ENCODE measurements around the gene ASPSCR1. TPM values are rescaled to one million over a fixed set of nuclear protein-coding genes. Genes with fewer than 3 reads are reported as not detected.
"Not testable (repeated sequence)": the region's sequence is repeated elsewhere in the genome, so short reads cannot be mapped to it uniquely, and the experiment has no call there.

The ASPSCR1 gene
- total and polyA plus RNA-seq, 4 experiments from 2014 or later: 25.1 to 40.6 (median 38.6) TPM

DNA sequence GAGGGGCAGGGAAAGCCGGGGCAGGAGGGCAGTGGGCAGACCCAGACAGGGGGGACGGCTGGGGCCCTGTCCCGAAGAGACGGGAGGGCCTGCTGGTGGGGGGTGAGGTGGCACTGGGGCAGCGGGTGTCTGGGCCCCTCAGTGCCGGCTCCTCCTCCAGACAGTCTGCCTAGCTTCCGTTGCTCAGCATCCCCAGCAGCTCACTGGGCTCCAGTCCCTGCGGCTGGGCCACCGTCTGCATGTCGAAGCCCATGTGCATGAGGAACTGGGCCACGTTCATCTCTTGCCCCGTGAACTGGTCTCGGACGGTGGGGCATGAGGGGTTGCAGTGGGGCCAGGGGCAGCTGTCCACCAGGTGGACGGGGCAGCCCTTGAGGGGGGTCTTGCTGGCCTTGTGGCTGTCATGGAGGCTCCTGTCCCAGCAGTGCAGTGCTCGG, 24.6 kb upstream of the ASPSCR1 start:
- H3K27ac Mint-ChIP-seq: no peak overlapping the region
- Histone ChIP-seq H3K27ac (ENCODE audit: low read depth, low read length) (no peak overlapping the region), H3K36me3 (ENCODE audit: insufficient read depth, low read length) (no peaks in the 10 kb centered on the region), H3K4me3 (ENCODE audit: low read length in 2 of 2) (no peak overlapping the region), H3K9me3 (ENCODE audit: control insufficient read depth in 1 of 2, low read length in 2 of 2) (no peaks in the 10 kb centered on the region), H3K4me1 (ENCODE audit: insufficient read depth, low read length) (no peaks in the 10 kb centered on the region), H3K27me3 (ENCODE audit: insufficient read depth, low read length) (peaks cover 3% of the 10 kb centered on the region)
- no peak overlapping the region for H3K4me3 Mint-ChIP-seq
- H3K4me1 Mint-ChIP-seq: peaks cover 0 to 2% (median under 1%) of the 10 kb centered on the region in 4 donors
- intact Hi-C loops (cut with micrococcal nuclease): no loop called here
- H3K9me3 Mint-ChIP-seq: no peaks in the 10 kb centered on the region
- POLR2A ChIA-PET (ENCODE audit: partially characterized antibody): no interaction called here
- no peaks in the 10 kb centered on the region for H3K27me3 Mint-ChIP-seq
- peak in 1 of 5 donors; percentile 9 for DNase-seq
- CTCF ChIA-PET (ENCODE audit: partially characterized antibody): interaction anchor here (1.7 to 4.3 kb wide), 3 partner anchors 68 to 217 kb away, joined by 5 to 20 read pairs (median 9); no protein-coding TSS in a partner anchor
- H3K36me3 Mint-ChIP-seq: no peaks in the 10 kb centered on the region

DNA sequence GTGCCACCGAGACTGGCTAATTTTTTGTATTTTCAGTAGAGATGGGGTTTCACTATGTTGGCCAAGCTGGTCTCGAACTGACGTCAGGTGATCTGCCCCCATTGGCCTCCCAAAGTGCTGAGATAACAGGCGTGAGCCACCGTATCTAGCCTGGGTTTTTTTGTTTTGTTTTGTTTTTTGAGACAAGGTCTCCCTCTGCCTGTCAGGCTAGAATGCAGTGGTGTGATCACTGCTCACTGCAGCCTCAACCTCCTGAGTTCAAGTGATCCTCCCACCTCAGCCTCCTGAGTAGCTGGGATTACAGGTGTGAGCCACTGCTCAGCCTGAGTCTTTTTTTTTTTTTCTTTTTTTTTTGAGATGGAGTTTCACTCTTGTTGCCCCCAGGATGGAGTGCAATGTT, 24.0 kb upstream of the ASPSCR1 start:
- H3K4me1 ChIP-seq (ENCODE audit: insufficient read depth, low read length); H3K4me3 ChIP-seq (ENCODE audit: low read length in 2 of 2); POLR2A ChIA-PET (ENCODE audit: partially characterized antibody); intact Hi-C loops (cut with micrococcal nuclease); DNase-seq; H3K27me3 ChIP-seq (ENCODE audit: insufficient read depth, low read length); H3K36me3 Mint-ChIP-seq; H3K9me3 Mint-ChIP-seq; H3K4me1 Mint-ChIP-seq; H3K4me3 Mint-ChIP-seq; H3K36me3 ChIP-seq (ENCODE audit: insufficient read depth, low read length); H3K27me3 Mint-ChIP-seq; H3K9me3 ChIP-seq (ENCODE audit: control insufficient read depth in 1 of 2, low read length in 2 of 2); H3K27ac ChIP-seq (ENCODE audit: low read depth, low read length): not testable (repeated sequence)
- CTCF ChIA-PET (ENCODE audit: partially characterized antibody): interaction anchor here (0.8 to 4.3 kb wide), 4 partner anchors 9 to 218 kb away, joined by 3 to 20 read pairs (median 7); no protein-coding TSS in a partner anchor
- H3K27ac Mint-ChIP-seq: peak overlapping the region in 1 of 7 donors; percentile 63

DNA sequence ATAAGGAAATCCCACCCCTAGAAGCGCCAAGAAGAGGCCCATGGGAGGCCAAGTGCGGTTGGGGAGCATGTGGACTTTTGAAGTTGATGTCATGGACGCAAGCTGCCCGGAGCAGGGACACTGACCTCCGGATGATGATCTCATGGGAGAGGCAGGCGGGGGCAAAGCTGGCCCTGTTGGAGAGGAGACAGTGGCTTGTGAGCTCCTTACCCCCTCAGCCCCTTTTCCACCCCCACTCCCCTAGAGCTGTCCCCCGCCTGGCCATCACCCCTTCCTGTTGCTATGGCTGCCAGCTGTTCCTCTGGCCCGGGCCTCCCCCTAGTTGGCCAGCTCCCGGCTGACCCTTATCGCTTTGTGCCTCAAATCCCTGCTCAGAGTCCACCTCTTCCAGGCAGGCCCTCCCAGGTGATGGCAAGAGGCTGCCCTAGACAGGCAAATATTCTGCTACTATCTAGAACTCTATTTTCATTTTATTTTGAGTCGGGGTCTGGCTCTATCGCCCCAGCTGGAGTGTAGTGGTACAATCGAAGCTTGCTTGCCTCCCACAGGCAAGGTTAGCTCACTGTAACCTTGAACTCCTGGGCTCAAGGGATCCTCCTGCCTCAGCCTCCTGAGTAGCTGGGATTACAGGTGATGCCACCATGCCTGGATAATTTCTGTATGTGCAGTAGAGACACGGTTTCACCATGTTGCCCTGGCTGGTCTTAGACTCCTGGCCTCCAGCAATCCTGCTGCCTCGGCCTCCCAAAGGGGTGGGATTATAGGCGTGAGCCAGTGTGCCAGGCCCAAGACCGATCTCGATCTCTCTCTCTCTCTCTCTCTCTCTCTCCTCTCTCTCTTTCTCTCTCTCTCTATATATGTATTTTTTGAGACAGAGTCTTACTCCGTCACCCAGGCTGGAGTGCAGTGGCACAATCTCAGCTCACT, 23.0 kb upstream of the ASPSCR1 start:
- no peaks in the 10 kb centered on the region for H3K36me3 ChIP-seq (ENCODE audit: insufficient read depth, low read length)
- peaks cover 0 to 3% (median 2%) of the 10 kb centered on the region in 4 donors for H3K4me1 Mint-ChIP-seq
- H3K4me3 ChIP-seq (ENCODE audit: low read length in 2 of 2): no peak overlapping the region
- intact Hi-C loops (cut with micrococcal nuclease): no loop called here
- no peaks in the 10 kb centered on the region for H3K9me3 ChIP-seq (ENCODE audit: control insufficient read depth in 1 of 2, low read length in 2 of 2)
- no peak for DNase-seq
- no peaks in the 10 kb centered on the region for H3K36me3 Mint-ChIP-seq
- ChIA-PET POLR2A (ENCODE audit: partially characterized antibody) (no interaction called here), CTCF (ENCODE audit: partially characterized antibody) (interaction anchor here (0.8 to 4.3 kb wide), 4 partner anchors 10 to 219 kb away, joined by 3 to 20 read pairs (median 7); no protein-coding TSS in a partner anchor)
- no peaks in the 10 kb centered on the region for H3K4me1 ChIP-seq (ENCODE audit: insufficient read depth, low read length)
- H3K9me3 Mint-ChIP-seq: no peaks in the 10 kb centered on the region
- H3K4me3 Mint-ChIP-seq: no peak overlapping the region
- H3K27me3 ChIP-seq (ENCODE audit: insufficient read depth, low read length): peaks cover 17% of the 10 kb centered on the region
- peak overlapping the region in 1 of 7 donors; percentile 18 for H3K27ac Mint-ChIP-seq
- H3K27me3 Mint-ChIP-seq: peaks cover 1 to 9% of the 10 kb centered on the region in 2 donors
- no peak overlapping the region for H3K27ac ChIP-seq (ENCODE audit: low read depth, low read length)

DNA sequence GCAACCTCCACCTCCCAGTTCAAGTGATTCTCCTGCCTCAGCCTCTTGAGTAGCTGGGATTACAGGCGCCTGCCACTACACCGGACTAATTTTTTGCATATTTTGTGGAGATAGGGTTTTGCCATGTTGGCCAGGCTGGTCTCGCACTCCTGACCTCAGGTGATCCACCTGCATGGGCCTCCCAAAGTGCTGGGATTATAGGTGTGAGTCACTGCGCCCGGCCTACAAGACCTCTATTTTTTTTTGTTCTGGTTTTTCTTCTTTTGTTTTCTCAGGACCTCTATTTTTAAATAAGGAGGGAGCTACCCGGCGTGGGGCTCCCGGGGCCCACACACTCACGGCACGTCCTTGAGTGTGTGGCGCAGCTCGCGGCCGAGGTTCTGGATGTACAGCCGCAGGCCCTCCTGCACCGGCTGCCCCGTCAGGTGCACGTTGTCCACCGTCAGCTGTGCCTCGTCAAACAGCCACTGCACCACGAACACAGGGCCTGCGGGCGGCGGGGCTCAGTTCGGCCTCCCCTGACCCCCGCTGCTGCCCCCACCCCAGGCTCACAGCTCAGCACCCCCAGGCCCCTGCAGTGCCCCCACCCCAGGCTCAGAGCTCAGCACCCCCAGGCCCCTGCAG, 22.3 kb upstream of the ASPSCR1 start:
- H3K27ac ChIP-seq (ENCODE audit: low read depth, low read length): no peak overlapping the region
- Mint-ChIP-seq H3K27me3 (peaks cover 1 to 9% of the 10 kb centered on the region in 2 donors), H3K9me3 (no peaks in the 10 kb centered on the region), H3K27ac (peak overlapping the region in 1 of 7 donors; percentile 18), H3K36me3 (no peaks in the 10 kb centered on the region), H3K4me3 (no peak overlapping the region), H3K4me1 (peaks cover 0 to 3% (median 2%) of the 10 kb centered on the region in 4 donors)
- no peaks in the 10 kb centered on the region for H3K36me3 ChIP-seq (ENCODE audit: insufficient read depth, low read length)
- peaks cover 19% of the 10 kb centered on the region for H3K27me3 ChIP-seq (ENCODE audit: insufficient read depth, low read length)
- POLR2A ChIA-PET (ENCODE audit: partially characterized antibody): no interaction called here
- intact Hi-C loops (cut with micrococcal nuclease): no loop called here
- no peaks in the 10 kb centered on the region for H3K9me3 ChIP-seq (ENCODE audit: control insufficient read depth in 1 of 2, low read length in 2 of 2)
- peaks cover 2% of the 10 kb centered on the region for H3K4me1 ChIP-seq (ENCODE audit: insufficient read depth, low read length)
- no peak overlapping the region for H3K4me3 ChIP-seq (ENCODE audit: low read length in 2 of 2)
- CTCF ChIA-PET (ENCODE audit: partially characterized antibody): interaction anchor here (2.4 to 4.3 kb wide), 2 partner anchors 65 to 75 kb away, joined by 9 to 20 read pairs; no protein-coding TSS in a partner anchor
- DNase-seq: peak in 1 of 5 donors; percentile 10

DNA sequence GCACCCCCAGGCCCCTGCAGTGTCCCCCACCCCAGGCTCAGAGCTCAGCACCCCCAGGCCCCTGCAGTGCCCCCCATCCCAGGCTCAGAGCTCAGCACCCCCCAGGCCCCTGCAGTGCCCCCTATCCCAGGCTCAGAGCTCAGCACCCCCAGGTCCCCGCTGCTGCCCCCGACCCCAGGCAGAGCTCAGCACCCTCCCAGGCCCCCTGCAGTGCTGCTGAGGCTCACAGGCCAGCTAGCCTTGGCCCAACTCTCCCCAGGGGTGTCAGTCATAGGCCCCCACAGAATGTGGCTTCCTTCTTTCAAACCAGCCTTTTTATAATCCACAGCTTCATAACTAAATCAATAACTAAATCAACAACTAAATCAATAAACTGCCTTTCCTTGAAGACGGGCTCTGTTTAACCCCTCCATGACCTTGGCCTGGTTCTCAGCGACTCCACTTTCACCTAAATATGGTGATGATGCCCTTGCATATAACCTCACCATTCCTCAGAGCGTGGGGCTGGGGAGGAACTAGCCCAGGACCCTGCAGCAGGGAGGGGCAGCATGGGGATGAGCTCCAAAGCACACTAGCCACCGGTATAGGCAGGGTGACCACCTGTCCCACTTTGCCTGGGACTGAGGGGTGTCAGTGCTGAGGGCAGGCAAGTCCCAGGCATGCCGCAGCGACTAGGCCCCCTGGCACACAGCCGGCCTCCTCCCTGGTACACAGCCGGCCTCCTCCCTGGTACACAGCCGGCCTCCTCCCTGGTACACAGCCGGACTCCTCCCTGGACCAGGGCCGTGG, 21.5 kb upstream of the ASPSCR1 start:
- POLR2A ChIA-PET (ENCODE audit: partially characterized antibody): no interaction called here
- Histone ChIP-seq H3K4me3 (ENCODE audit: low read length in 2 of 2) (no peak overlapping the region), H3K36me3 (ENCODE audit: insufficient read depth, low read length) (no peaks in the 10 kb centered on the region), H3K27ac (ENCODE audit: low read depth, low read length) (no peak overlapping the region), H3K4me1 (ENCODE audit: insufficient read depth, low read length) (peaks cover 7% of the 10 kb centered on the region), H3K9me3 (ENCODE audit: control insufficient read depth in 1 of 2, low read length in 2 of 2) (no peaks in the 10 kb centered on the region), H3K27me3 (ENCODE audit: insufficient read depth, low read length) (peaks cover 20% of the 10 kb centered on the region)
- H3K4me3 Mint-ChIP-seq: no peak overlapping the region
- intact Hi-C loops (cut with micrococcal nuclease): no loop called here
- no peaks in the 10 kb centered on the region for H3K36me3 Mint-ChIP-seq
- no peaks in the 10 kb centered on the region for H3K9me3 Mint-ChIP-seq
- no peak overlapping the region for H3K27ac Mint-ChIP-seq
- H3K4me1 Mint-ChIP-seq: peaks cover 0 to 3% (median 2%) of the 10 kb centered on the region in 4 donors
- peak in 1 of 5 donors; percentile 6 for DNase-seq
- peaks cover 1 to 9% of the 10 kb centered on the region in 2 donors for H3K27me3 Mint-ChIP-seq
- CTCF ChIA-PET (ENCODE audit: partially characterized antibody): interaction anchor here (4.3 kb wide), 1 partner anchor 65 kb away, joined by 20 read pairs; no protein-coding TSS in a partner anchor

DNA sequence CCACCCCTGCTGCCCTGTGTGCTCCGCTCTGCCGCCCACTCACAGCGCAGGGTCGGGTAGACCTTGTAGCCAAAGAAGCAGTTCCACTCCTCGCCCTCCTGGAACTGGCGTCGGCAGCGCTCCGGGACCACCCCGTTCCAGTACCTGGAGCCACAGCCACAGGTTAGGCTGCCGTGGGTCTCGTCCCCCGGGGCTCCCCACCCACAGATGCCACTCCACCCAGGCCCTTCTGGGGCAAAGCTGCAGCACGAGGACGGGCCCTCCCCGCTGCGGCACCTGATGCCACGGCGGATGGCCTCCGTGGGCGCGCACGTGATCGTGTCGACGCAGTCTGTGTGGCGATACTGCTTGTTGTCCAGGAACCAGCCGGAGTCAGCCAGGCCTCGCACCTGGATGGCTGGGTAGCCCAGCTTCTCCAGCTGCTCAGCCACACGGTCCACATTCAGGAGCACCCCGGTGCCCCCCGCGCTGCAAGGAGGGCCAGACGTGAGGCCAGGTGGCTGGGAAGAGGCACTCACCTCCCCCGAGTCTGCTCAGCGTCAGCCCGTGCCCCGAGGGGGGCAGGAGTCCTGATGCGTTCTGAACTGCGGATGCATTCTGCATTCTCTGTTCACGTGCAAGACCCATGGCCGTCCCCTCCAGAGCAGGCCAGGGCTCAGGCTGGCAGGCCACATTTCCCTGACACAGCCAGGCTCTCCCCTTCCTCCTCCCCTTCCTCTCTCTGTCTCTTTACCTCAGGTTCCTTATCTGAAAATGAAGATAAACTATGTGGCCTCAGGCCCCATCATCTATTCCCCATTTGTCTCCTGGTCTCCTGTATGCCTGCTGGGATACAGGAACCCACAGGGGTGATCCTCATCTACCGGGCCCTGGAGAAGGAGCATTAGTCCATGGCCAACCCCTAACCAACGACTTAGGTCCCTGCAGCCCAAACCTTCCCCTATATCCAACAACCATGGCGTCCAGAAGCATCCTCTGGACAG, 20.5 kb upstream of the ASPSCR1 start:
- no peak overlapping the region for H3K4me3 ChIP-seq (ENCODE audit: low read length in 2 of 2)
- H3K36me3 Mint-ChIP-seq: no peaks in the 10 kb centered on the region
- H3K27ac ChIP-seq (ENCODE audit: low read depth, low read length): no peak overlapping the region
- no peaks in the 10 kb centered on the region for H3K9me3 Mint-ChIP-seq
- peaks cover 0 to 3% (median under 1%) of the 10 kb centered on the region in 4 donors for H3K4me1 Mint-ChIP-seq
- DNase-seq: peak in 1 of 5 donors; percentile 15
- H3K36me3 ChIP-seq (ENCODE audit: insufficient read depth, low read length): no peaks in the 10 kb centered on the region
- intact Hi-C loops (cut with micrococcal nuclease): no loop called here
- H3K9me3 ChIP-seq (ENCODE audit: control insufficient read depth in 1 of 2, low read length in 2 of 2): no peaks in the 10 kb centered on the region
- peak overlapping the region in 2 of 8 donors; percentile 17 to 44 for H3K4me3 Mint-ChIP-seq
- H3K27me3 Mint-ChIP-seq: peaks cover 1 to 9% of the 10 kb centered on the region in 2 donors
- H3K27ac Mint-ChIP-seq: peak overlapping the region in 1 of 7 donors; percentile 69
- ChIA-PET CTCF (ENCODE audit: partially characterized antibody) (interaction anchor here (4.3 kb wide), 1 partner anchor 64 kb away, joined by 20 read pairs; no protein-coding TSS in a partner anchor), POLR2A (ENCODE audit: partially characterized antibody) (no interaction called here)
- peaks cover 7% of the 10 kb centered on the region for H3K4me1 ChIP-seq (ENCODE audit: insufficient read depth, low read length)
- H3K27me3 ChIP-seq (ENCODE audit: insufficient read depth, low read length): peaks cover 20% of the 10 kb centered on the region
